Left ventricle myocardium inferior (tissue), 1 donor: Measurements from ENCODE around the gene MTERF2. TPM values are rescaled to one million over a fixed set of nuclear protein-coding genes. Genes with fewer than 3 reads are reported as not detected.

Experiments
- DNase-seq: peaks from one replicate; pipeline ENCODE4 v3.0.0-alpha.2; 2020
- H3K27ac ChIP-seq: fragments of 200-600 bp; replicated peaks from 2 replicates; pipeline ENCODE4 v1.8.0; 2021
- H3K27me3 ChIP-seq: fragments of 200-600 bp; 2 replicates; pipeline ENCODE4 v1.8.0; 2021; ENCODE audit warnings: low read depth
- H3K36me3 ChIP-seq: fragments of 200-600 bp; 2 replicates; pipeline ENCODE4 v1.8.0; 2021
- H3K4me1 ChIP-seq: fragments of 200-600 bp; 2 replicates; pipeline ENCODE4 v1.8.0; 2021
- H3K4me3 ChIP-seq: fragments of 200-600 bp; 2 replicates; pipeline ENCODE4 v1.8.0; 2021; ENCODE audit warnings: mild to moderate bottlenecking, moderate library complexity
- H3K9me3 ChIP-seq: fragments of 200-600 bp; replicated peaks from 2 replicates; pipeline ENCODE4 v1.8.0; 2021
- CTCF ChIP-seq: fragments of 200-600 bp; IDR thresholded peaks from 2 replicates; pipeline ENCODE4 v1.8.0; 2021; ENCODE audit warnings: antibody characterized with exemption, mild to moderate bottlenecking, borderline replicate concordance
- intact Hi-C: fragments of 100-400 bp; cut with micrococcal nuclease; formaldehyde crosslinking; loops from one replicate; pipeline ENCODE4 v1.11.0; 2022
- total RNA-seq: library from RNA; stranded (reverse); fragmentation: NEBNext Ultra II Directional; extraction: Animal tissue kit (Norgen Biotek cat#: 25700); gene quantifications from one replicate; pipeline ENCODE4 v1.2.1, GENCODE V29; 2021
- donor health status: DM: no; HTN: yes; CAD: no; lungs with severe emphysema.

Gene MTERF2
- total RNA-seq, 1 donor from 2014 or later = 35.6 TPM

GRCh38 chr12:107019546-107019945 is 32.6 kb upstream of the MTERF2 start:
- Histone ChIP-seq H3K27me3 (no peaks in the 10 kb centered on the region), H3K4me1 (peaks cover 12% of the 10 kb centered on the region), H3K4me3 (no peak overlapping the region), H3K27ac (no peak overlapping the region), H3K36me3 (peaks cover 10% of the 10 kb centered on the region), H3K9me3 (no peaks in the 10 kb centered on the region)
- TF ChIP-seq CTCF = no peak
- intact Hi-C loops = no loop called here
- DNase-seq = no peak

- H3K36me3 ChIP-seq = peaks cover 10% of the 10 kb centered on the region
- TF ChIP-seq CTCF = no peak
- DNase-seq = no peak
- H3K27ac ChIP-seq = no peak overlapping the region
- H3K4me1 ChIP-seq = peaks cover 12% of the 10 kb centered on the region
- no peak overlapping the region for H3K4me3 ChIP-seq
- H3K27me3 ChIP-seq = no peaks in the 10 kb centered on the region
- intact Hi-C loops = no loop called here
- no peaks in the 10 kb centered on the region for H3K9me3 ChIP-seq
Measured at GRCh38 chr12:107017042-107017441, 30.1 kb upstream of the MTERF2 start.

- TF ChIP-seq CTCF = peak; percentile 20
- Histone ChIP-seq H3K9me3 (peaks cover 7% of the 10 kb centered on the region), H3K27me3 (no peaks in the 10 kb centered on the region), H3K4me1 (peaks cover 12% of the 10 kb centered on the region), H3K27ac (no peak overlapping the region), H3K4me3 (no peak overlapping the region), H3K36me3 (peaks cover 6% of the 10 kb centered on the region)
- intact Hi-C loops = no loop called here
- no peak for DNase-seq
Measured at GRCh38 chr12:107014055-107014454, 27.1 kb upstream of the MTERF2 start.

- intact Hi-C loops = no loop called here
- H3K4me1 ChIP-seq = peaks cover 12% of the 10 kb centered on the region
- H3K27me3 ChIP-seq = no peaks in the 10 kb centered on the region
- no peak for TF ChIP-seq CTCF
- H3K27ac ChIP-seq = no peak overlapping the region
- peaks cover 7% of the 10 kb centered on the region for H3K9me3 ChIP-seq
- peaks cover 6% of the 10 kb centered on the region for H3K36me3 ChIP-seq
- H3K4me3 ChIP-seq = no peak overlapping the region
- DNase-seq = no peak
Measured at GRCh38 chr12:107012736-107013425, 25.9 kb upstream of the MTERF2 start.

GRCh38 chr12:107011519-107011918 is 24.6 kb upstream of the MTERF2 start:
- no peak for DNase-seq
- Histone ChIP-seq H3K27me3 (no peaks in the 10 kb centered on the region), H3K9me3 (peaks cover 7% of the 10 kb centered on the region), H3K4me1 (peaks cover 2% of the 10 kb centered on the region), H3K36me3 (peaks cover 6% of the 10 kb centered on the region), H3K4me3 (no peak overlapping the region), H3K27ac (no peak overlapping the region)
- intact Hi-C loops = no loop called here
- TF ChIP-seq CTCF = no peak
